Measurements from ENCODE around the gene WNT9A. TPM values are rescaled to one million over a fixed set of nuclear protein-coding genes. Genes with fewer than 3 reads are reported as not detected.
"Not testable (repeated sequence)": the region's sequence is repeated elsewhere in the genome, so short reads cannot be mapped to it uniquely, and the experiment has no call there.

Gene WNT9A
- total RNA-seq, 2 donors from 2014 or later: 1.2 to 1.7 TPM

GRCh38 chr1:227971216-227971615 lies 23.5 kb upstream of the WNT9A start:
- H3K9me3 Mint-ChIP-seq; H3K27ac ChIP-seq (ENCODE audit: low read depth, low read length); H3K27ac Mint-ChIP-seq; H3K9ac ChIP-seq (ENCODE audit: extremely low read depth, low read length, poor library complexity, severe bottlenecking); H3K9me3 ChIP-seq (ENCODE audit: control insufficient read depth, low read length); H3K27me3 Mint-ChIP-seq (ENCODE audit: insufficient read depth); H3K4me1 ChIP-seq (ENCODE audit: control insufficient read depth, insufficient read depth, low read length); H3K36me3 Mint-ChIP-seq (ENCODE audit: low read depth); H3K27me3 ChIP-seq (ENCODE audit: control insufficient read depth, insufficient read depth, low read length, poor library complexity, severe bottlenecking); H3K4me3 Mint-ChIP-seq; H3K4me1 Mint-ChIP-seq; H3K36me3 ChIP-seq (ENCODE audit: control insufficient read depth, insufficient read depth, low read length); H3K4me3 ChIP-seq (ENCODE audit: low read length); DNase-seq: not testable (repeated sequence)
- 96% methylated on average over 6 of the region's 17 CpGs; no CpG with 5 or more reads in 1 of the 2 experiments for WGBS, 2 experiments (ENCODE audit: insufficient coverage in 1 of 2, insufficient read length in 1 of 2)

DNA sequence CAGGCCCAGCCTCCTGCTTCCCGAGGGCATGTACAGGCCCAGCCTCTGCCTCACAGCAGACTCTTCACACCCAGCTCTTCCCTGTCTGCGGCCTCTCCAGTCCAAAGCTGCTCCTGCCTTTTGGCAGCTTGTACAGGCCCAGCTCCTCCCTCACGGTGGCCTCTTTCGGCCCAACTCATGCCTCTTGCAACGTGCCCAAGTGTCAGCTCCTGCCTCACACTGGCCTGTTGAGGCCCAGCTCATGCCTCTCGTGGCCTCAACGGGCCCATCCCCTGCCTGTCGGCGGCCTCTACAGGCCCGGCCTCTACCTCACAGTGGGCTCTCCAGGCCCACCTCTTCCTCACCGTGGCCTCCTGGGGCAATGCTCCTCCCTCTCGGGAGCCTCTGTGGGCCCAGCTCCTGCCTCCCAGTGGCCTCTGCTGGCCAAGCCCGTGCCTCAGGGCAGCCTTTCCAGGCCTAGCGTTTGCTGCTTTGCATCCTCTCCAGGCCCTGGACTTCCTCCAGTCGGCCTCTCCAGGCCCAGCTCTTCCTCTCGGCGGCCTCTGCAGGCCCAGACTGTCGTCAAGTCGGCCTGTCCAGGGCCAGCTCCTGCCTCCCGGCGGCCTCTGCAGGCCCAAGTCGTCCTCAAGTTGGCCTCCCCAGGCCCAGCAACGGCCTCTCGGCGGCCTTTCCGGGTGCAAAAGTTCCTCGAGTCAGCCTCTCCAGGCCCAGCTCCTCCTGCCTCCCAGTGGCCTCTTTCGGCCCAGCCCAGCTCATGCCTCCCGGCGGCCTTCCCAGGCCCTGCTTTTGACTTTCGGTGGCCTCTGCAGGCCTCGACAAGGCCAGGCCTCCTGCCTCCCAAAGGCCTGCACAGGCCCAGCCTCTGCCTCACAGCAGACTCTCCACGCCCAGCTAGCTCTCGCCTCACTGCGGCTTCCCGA lies 22.6 kb upstream of the WNT9A start:
- H3K27me3 Mint-ChIP-seq (ENCODE audit: insufficient read depth); H3K27ac ChIP-seq (ENCODE audit: low read depth, low read length); H3K4me3 Mint-ChIP-seq; DNase-seq; H3K36me3 ChIP-seq (ENCODE audit: control insufficient read depth, insufficient read depth, low read length); H3K36me3 Mint-ChIP-seq (ENCODE audit: low read depth); H3K4me1 Mint-ChIP-seq; H3K9me3 Mint-ChIP-seq; H3K9me3 ChIP-seq (ENCODE audit: control insufficient read depth, low read length); H3K4me3 ChIP-seq (ENCODE audit: low read length); H3K9ac ChIP-seq (ENCODE audit: extremely low read depth, low read length, poor library complexity, severe bottlenecking); H3K27me3 ChIP-seq (ENCODE audit: control insufficient read depth, insufficient read depth, low read length, poor library complexity, severe bottlenecking); H3K27ac Mint-ChIP-seq; H3K4me1 ChIP-seq (ENCODE audit: control insufficient read depth, insufficient read depth, low read length): not testable (repeated sequence)
- WGBS, 2 experiments (ENCODE audit: insufficient coverage in 1 of 2, insufficient read length in 1 of 2): 93 to 100% methylated on average over 8 to 36 of the region's 36 CpGs

GRCh38 chr1:227967815-227968214 lies 20.1 kb upstream of the WNT9A start:
- H3K27me3 ChIP-seq (ENCODE audit: control insufficient read depth, insufficient read depth, low read length, poor library complexity, severe bottlenecking); DNase-seq; H3K36me3 Mint-ChIP-seq (ENCODE audit: low read depth); H3K4me1 Mint-ChIP-seq; H3K4me3 ChIP-seq (ENCODE audit: low read length); H3K27ac ChIP-seq (ENCODE audit: low read depth, low read length); H3K9ac ChIP-seq (ENCODE audit: extremely low read depth, low read length, poor library complexity, severe bottlenecking); H3K9me3 Mint-ChIP-seq; H3K36me3 ChIP-seq (ENCODE audit: control insufficient read depth, insufficient read depth, low read length); H3K4me1 ChIP-seq (ENCODE audit: control insufficient read depth, insufficient read depth, low read length); H3K9me3 ChIP-seq (ENCODE audit: control insufficient read depth, low read length); H3K27me3 Mint-ChIP-seq (ENCODE audit: insufficient read depth); H3K4me3 Mint-ChIP-seq: not testable (repeated sequence)
- H3K27ac Mint-ChIP-seq: peak overlapping the region; percentile 21
- WGBS, 2 experiments (ENCODE audit: insufficient coverage in 1 of 2, insufficient read length in 1 of 2): 95% methylated on average over 5 of the region's 5 CpGs; no CpG with 5 or more reads in 1 of the 2 experiments
- TF ChIP-seq, protein P1, sequence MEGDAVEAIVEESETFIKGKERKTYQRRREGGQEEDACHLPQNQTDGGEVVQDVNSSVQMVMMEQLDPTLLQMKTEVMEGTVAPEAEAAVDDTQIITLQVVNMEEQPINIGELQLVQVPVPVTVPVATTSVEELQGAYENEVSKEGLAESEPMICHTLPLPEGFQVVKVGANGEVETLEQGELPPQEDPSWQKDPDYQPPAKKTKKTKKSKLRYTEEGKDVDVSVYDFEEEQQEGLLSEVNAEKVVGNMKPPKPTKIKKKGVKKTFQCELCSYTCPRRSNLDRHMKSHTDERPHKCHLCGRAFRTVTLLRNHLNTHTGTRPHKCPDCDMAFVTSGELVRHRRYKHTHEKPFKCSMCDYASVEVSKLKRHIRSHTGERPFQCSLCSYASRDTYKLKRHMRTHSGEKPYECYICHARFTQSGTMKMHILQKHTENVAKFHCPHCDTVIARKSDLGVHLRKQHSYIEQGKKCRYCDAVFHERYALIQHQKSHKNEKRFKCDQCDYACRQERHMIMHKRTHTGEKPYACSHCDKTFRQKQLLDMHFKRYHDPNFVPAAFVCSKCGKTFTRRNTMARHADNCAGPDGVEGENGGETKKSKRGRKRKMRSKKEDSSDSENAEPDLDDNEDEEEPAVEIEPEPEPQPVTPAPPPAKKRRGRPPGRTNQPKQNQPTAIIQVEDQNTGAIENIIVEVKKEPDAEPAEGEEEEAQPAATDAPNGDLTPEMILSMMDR (conservative IDR thresholded peaks at IDR 0.05): peak; percentile 60

GRCh38 chr1:227966733-227967132 lies 19.0 kb upstream of the WNT9A start:
- H3K27ac Mint-ChIP-seq, H3K4me3 Mint-ChIP-seq: not testable (repeated sequence)

More at GRCh38 chr1:227966733-227967132, 19.0 kb upstream of the WNT9A start:
- not testable (repeated sequence) for H3K9ac ChIP-seq (ENCODE audit: extremely low read depth, low read length, poor library complexity, severe bottlenecking); H3K36me3 Mint-ChIP-seq (ENCODE audit: low read depth); H3K27ac ChIP-seq (ENCODE audit: low read depth, low read length); H3K4me1 ChIP-seq (ENCODE audit: control insufficient read depth, insufficient read depth, low read length); H3K9me3 ChIP-seq (ENCODE audit: control insufficient read depth, low read length); H3K9me3 Mint-ChIP-seq; H3K4me3 ChIP-seq (ENCODE audit: low read length); H3K4me1 Mint-ChIP-seq; H3K27me3 ChIP-seq (ENCODE audit: control insufficient read depth, insufficient read depth, low read length, poor library complexity, severe bottlenecking); H3K36me3 ChIP-seq (ENCODE audit: control insufficient read depth, insufficient read depth, low read length); H3K27me3 Mint-ChIP-seq (ENCODE audit: insufficient read depth)
- DNase-seq: peak; percentile 52
- TF ChIP-seq, protein P1 (conservative IDR thresholded peaks at IDR 0.05): peak; percentile 59
- 92% methylated on average over 2 of the region's 2 CpGs; no CpG with 5 or more reads in 1 of the 2 experiments for WGBS, 2 experiments (ENCODE audit: insufficient coverage in 1 of 2, insufficient read length in 1 of 2)

Data from endodermal cell (in vitro differentiated cells).